ENCODE results near the gene CDCA7L. TPM values are rescaled to one million over a fixed set of nuclear protein-coding genes. Genes with fewer than 3 reads are reported as not detected.

CDCA7L gene
- total RNA-seq, 1 experiment from 2014 or later: 107 TPM

- no peak for TF ChIP-seq CTCF (IDR thresholded peaks at IDR 0.05 in 2 of 3, conservative IDR thresholded peaks at IDR 0.05 in 1 of 3; ENCODE audit: borderline replicate concordance in 1 of 3, insufficient read depth in 1 of 3, low read depth in 2 of 3, low read length in 2 of 3)
- no peak for TF ChIP-seq SP1 (IDR thresholded peaks at IDR 0.05; ENCODE audit: low read depth)
- TF ChIP-seq ZBTB33 (IDR thresholded peaks at IDR 0.05; ENCODE audit: extremely low read depth, insufficient replicate concordance, low read length): no peak
- TF ChIP-seq JUND (IDR thresholded peaks at IDR 0.05): no peak
- TF ChIP-seq FOSL1 (IDR thresholded peaks at IDR 0.05; ENCODE audit: low read depth): no peak
- no peak for TF ChIP-seq EZH2 (IDR thresholded peaks at IDR 0.05)
Measured at GRCh38 chr7:21920936-21921335, 24.8 kb downstream of the CDCA7L start (continued).

GRCh38 chr7:21918216-21918615, 27.5 kb downstream of the CDCA7L start:
- H4K20me1 ChIP-seq (ENCODE audit: insufficient read depth): no peaks in the 10 kb centered on the region
- intact Hi-C loops (cut with micrococcal nuclease): no loop called here
- H3K4me3 ChIP-seq (replicated peaks in 1 of 2; ENCODE audit: low read depth in 1 of 2, low read length in 2 of 2): no peak overlapping the region
- ATAC-seq (no peak), DNase-seq (ENCODE audit: low read depth, low spot score) (no peak)
- CTCF ChIA-PET: no interaction called here
- H2AFZ ChIP-seq (ENCODE audit: low read depth, low read length, poor library complexity, severe bottlenecking): no peak overlapping the region
- peaks cover 8 to 12% of the 10 kb centered on the region in 2 experiments; a peak in 3 of 4 replicates for H3K36me3 ChIP-seq (ENCODE audit: control insufficient read depth in 1 of 2, insufficient read depth in 2 of 2, low read length in 2 of 2)
- peaks cover 67% of the 10 kb centered on the region for H3K79me2 ChIP-seq (ENCODE audit: insufficient read depth, low read length)
- H3K4me2 ChIP-seq (ENCODE audit: low read length): no peak overlapping the region
- no peaks in the 10 kb centered on the region for H3K9me3 ChIP-seq (ENCODE audit: control insufficient read depth in 1 of 2, insufficient read depth in 1 of 2, low read depth in 1 of 2, low read length in 2 of 2)
- H3K4me1 ChIP-seq (ENCODE audit: control insufficient read depth in 1 of 2, insufficient read depth in 2 of 2, low read length in 2 of 2): no peaks in the 10 kb centered on the region
- H3K27me3 ChIP-seq (ENCODE audit: insufficient read depth, low read length): no peaks in the 10 kb centered on the region
- H3K9ac ChIP-seq (ENCODE audit: low read length): no peak overlapping the region
- no peaks in the 10 kb centered on the region for H3K9me2 ChIP-seq (ENCODE audit: insufficient read depth)
- no TSS peak for BruUV-seq (replicated peaks)
- POLR2A ChIA-PET: no interaction called here
- RAD21 ChIA-PET (ENCODE audit: low non-redundant PET in 1 of 2, low total read pairs in 2 of 2, uncharacterized antibody in 2 of 2, unreplicated experiment in 2 of 2): no interaction called here
- H3K27ac ChIP-seq (ENCODE audit: low read depth, low read length): no peak overlapping the region
- no peak for TF ChIP-seq RAD21 (IDR thresholded peaks at IDR 0.05; ENCODE audit: low read depth)
- TF ChIP-seq CBX3 (IDR thresholded peaks at IDR 0.05; ENCODE audit: low read depth): no peak
- TF ChIP-seq POLR2A (IDR thresholded peaks at IDR 0.05; ENCODE audit: borderline replicate concordance, extremely low read depth, insufficient read depth, insufficient read length): no peak
- TF ChIP-seq TCF7L2 (IDR thresholded peaks at IDR 0.05; ENCODE audit: borderline replicate concordance, extremely low read depth, insufficient read depth, insufficient read length): no peak
- TF ChIP-seq ZBTB33 (IDR thresholded peaks at IDR 0.05; ENCODE audit: extremely low read depth, insufficient replicate concordance, low read length): no peak
